Posterior cingulate gyrus (tissue), 11 donors: ENCODE measurements around the gene ARL15.

Experiments
- DNase-seq, 10 donors: peaks; one replicate each; pipeline versions ENCODE4 v3.0.0 to v3.0.0-alpha.2; 2020 to 2021; ENCODE audit warnings: mixed read lengths in 3 of 10
- intact Hi-C: fragments of 100-400 bp; cut with DNase I; formaldehyde crosslinking; loops from one replicate; pipeline ENCODE4 v1.15.1; 2023

Gene ARL15

DNA sequence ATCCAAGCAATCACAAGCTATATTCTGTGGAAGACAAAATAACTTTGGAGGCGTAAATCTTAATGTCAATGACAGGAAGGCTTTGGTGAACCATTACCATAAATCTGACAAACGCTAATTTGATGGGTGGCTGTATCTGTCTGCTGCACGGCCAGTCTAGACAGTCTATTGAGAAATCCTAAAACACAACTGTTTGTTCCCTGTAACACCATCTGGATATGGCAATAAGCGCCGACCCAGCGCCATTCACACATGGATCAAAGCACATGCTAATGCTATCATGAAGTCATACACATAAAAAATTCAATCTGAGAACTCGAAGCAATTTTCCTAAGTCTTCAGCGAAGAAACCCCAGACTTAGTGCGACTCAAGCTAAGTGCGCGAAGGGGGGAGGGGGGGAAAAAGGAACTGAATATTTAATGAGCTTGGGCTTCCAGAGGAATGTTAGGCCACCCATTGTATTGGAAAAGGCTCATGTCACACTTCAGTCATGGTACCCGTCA is 95.1 kb downstream of the ARL15 start:
- intact Hi-C loops = loop anchor here (5.0 kb wide), 1 partner anchor 738 kb away; no protein-coding TSS in a partner anchor

GRCh38 chr5:54214722-54215121 is 95.7 kb downstream of the ARL15 start:
- intact Hi-C loops = loop anchor here (5.0 kb wide), 1 partner anchor 737 kb away; no protein-coding TSS in a partner anchor

More for the DNA sequence above, 95.1 kb downstream of the ARL15 start:
- DNase-seq = peak in 1 of 10 donors; percentile 55

GRCh38 chr5:54212331-54212730 is 98.0 kb downstream of the ARL15 start:
- DNase-seq = no peak
- intact Hi-C loops = no loop called here

More at GRCh38 chr5:54214722-54215121, 95.7 kb downstream of the ARL15 start:
- no peak for DNase-seq

- intact Hi-C loops = no loop called here
- no peak for DNase-seq
These were observed 98.5 kb downstream of the ARL15 start for GRCh38 chr5:54211912-54212311.

- intact Hi-C loops = no loop called here
- DNase-seq = no peak
These were observed 102.8 kb downstream of the ARL15 start for GRCh38 chr5:54207566-54207965.

- intact Hi-C loops = no loop called here
These were observed 103.7 kb downstream of the ARL15 start for GRCh38 chr5:54206580-54207229.

GRCh38 chr5:54205918-54206317 is 104.5 kb downstream of the ARL15 start:
- intact Hi-C loops = no loop called here
- DNase-seq = no peak

More at GRCh38 chr5:54206580-54207229, 103.7 kb downstream of the ARL15 start:
- DNase-seq = no peak

DNA sequence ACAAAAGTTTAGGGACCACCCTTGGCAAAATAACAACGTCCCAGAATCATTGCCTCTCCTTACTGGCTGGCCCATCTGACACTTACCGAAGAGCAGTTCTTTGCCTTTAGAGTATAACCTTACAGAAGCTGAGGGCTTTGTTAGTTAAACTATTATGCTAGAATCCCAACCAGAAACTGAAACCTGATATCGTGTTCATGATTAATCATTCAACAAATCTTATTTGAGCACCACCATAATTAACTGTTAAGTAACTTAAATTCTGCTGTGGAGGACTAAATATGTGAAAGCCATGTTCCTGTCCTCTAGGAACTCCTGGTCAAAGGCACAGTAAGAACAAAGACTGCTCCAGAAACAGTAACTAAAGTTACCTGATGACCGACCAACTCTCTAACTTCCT is 104.9 kb downstream of the ARL15 start:
- intact Hi-C loops = no loop called here
- DNase-seq = no peak

GRCh38 chr5:54197018-54197417 is 113.4 kb downstream of the ARL15 start:
- no peak for DNase-seq
- intact Hi-C loops = no loop called here

DNA sequence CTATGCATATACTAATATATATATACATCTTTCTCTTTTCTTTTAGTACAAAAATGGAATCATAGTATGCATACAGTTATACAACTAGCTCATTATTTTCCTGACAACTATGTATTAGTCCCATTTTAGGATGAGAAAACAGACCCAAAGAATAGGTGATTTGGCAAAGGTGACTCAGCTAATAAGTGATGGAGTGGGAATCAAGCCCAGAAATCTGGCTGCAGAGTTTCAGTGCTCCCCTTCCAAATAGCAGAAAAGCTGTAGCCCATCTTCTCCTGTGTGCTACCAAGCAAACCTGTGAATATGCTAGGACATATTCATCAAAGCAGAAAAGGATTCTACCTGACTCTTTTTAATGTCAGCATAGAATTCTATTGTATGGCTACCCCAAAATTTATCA is 114.7 kb downstream of the ARL15 start:
- no peak for DNase-seq
- intact Hi-C loops = no loop called here

DNA sequence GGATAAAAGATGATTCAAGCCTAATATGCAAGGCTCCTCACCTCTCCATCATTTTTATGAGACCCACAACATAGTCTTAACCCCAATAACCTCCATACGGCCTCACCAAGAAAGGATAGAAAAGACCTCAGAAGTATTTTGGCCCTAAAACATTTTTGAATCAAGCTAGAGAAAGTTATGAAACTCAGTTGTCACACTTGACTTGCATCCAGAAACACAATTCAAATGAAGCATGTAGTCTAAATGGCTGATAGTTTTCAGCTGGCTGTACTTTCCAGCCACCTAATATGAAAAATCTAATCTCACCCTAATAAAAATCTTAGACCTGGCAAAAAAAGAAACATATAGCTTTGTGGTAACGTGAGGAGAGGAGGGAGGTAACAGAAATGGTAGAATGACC is 116.1 kb downstream of the ARL15 start:
- intact Hi-C loops = no loop called here
- DNase-seq = no peak

DNA sequence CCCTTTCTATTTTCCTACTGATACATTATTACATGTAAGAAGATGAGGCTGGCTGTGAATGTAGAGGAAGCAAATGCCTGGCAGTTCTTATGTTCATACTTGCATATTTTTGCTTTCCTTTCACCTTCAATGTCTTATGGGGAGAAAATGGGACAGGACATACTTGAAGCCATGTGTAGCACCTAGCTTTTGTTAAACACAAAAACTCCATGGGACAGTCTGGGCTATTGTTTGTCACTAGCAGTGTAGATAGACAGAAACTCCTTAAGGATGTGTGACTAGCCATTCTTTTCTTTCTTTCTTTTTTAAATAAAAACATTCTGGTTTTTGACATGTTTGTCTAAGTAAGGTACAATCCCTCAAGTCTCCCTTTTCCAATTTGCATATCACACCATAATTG is 122.7 kb downstream of the ARL15 start:
- intact Hi-C loops = no loop called here

DNA sequence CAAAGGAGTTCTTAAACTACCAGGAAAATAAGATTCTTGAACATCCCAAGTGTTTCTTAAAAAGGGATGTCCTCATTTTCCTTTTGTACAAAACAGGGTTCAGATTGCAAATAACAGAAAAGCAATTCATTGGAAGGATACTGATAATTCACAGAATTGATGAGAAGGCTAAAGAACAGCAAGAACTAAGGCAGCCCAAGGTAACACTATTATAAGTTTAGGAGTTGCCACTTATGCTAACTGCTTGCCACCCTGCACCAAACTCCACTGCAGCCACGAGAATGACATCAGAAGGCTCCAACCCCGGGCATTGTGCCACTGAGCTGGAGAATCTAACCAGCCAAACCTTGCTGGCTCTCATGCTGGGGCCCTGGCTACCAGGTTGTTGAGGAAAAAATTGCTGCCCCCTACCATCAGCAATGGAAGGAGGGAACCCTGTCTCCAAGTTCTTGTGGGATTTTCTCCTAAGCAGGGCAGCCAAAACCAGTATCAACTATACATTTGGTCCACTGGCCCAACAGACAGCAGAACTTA is 123.4 kb downstream of the ARL15 start:
- intact Hi-C loops = no loop called here
- peak in 4 of 10 donors; percentile 21 to 78 (median 64) for DNase-seq

More for the DNA sequence above, 122.7 kb downstream of the ARL15 start:
- no peak for DNase-seq

- intact Hi-C loops = no loop called here
These were observed 124.3 kb downstream of the ARL15 start for GRCh38 chr5:54186108-54186507.

DNA sequence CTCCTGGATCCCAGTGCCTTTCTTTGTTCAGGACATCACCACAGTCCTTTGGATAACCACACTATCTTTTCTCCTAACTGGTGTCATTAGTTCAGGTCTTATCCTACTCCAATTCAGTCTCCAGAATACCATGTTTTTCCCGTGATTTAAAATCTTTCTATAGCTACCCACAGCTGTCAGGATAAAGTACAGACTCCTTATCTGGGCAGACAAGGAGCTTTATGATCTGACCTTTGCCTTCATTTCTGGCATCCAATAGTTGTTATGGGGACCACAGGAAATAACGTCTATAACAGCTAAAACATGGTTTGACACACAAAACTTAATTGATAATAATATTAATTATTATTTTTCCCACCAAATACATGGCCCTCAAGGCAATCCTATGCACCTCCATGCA is 125.6 kb downstream of the ARL15 start:
- intact Hi-C loops = no loop called here
- DNase-seq = no peak

More at GRCh38 chr5:54186108-54186507, 124.3 kb downstream of the ARL15 start:
- DNase-seq = no peak

DNA sequence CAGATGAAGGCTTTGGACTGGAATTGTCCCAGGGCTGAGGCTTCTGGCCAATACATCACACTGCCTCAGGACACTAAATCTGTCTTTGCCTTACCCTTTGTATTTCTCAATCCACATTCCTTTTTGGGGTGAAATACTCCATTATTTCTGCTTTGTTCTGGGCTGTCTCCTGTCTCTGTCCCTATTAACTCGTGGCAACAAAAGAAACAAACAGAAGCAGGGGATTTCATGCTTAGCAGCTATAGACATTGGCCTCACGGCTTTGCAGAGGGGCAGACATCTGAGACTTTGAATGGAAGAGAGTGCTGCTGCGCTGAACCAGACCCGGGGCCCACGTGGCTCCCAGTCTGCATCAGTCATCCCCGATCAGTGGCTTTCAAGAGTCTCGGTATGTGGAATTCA is 129.7 kb downstream of the ARL15 start:
- intact Hi-C loops = no loop called here
- peak in 2 of 10 donors; percentile 33 to 41 for DNase-seq

DNA sequence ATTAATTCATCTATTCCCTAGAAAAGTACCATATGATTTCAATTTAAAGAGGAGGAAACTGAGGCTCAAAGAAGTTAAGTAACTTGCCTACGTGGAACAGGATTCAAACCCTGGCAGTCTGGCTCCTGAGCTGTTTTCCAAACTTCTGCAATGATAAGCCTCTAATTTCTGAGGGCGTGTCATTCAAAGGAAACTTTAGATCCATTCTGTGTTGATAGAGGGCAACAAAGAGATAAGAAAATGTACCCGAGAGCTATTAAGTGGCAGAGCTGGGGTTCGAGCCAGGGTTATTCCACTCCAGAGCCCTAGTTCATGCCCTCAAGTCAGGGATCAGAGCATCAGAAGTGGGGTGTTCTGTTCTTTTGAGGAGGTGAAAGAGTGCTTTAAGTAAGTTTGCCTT is 131.4 kb downstream of the ARL15 start:
- intact Hi-C loops = no loop called here
- DNase-seq = no peak

GRCh38 chr5:54178207-54178606 is 132.2 kb downstream of the ARL15 start:
- no peak for DNase-seq
- intact Hi-C loops = no loop called here

DNA sequence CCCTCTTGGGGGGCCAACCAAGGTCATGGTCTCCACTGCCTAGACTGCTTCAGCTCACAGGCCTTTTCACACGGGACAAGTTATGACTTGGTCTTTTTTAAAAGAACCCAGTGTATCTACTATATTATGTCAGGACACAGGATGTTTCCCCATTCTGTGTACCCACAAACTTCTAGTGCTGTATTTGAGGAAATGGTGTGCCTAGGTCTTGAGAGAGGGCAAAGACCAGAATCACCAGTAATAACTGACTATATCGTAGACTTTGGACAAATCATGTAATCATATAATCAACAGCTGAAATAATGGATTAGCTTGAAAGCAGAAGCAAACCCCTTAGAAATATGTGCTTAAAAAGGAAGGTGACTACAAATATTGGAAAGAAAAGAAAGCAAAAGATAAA is 133.3 kb downstream of the ARL15 start:
- DNase-seq = no peak
- intact Hi-C loops = no loop called here

DNA sequence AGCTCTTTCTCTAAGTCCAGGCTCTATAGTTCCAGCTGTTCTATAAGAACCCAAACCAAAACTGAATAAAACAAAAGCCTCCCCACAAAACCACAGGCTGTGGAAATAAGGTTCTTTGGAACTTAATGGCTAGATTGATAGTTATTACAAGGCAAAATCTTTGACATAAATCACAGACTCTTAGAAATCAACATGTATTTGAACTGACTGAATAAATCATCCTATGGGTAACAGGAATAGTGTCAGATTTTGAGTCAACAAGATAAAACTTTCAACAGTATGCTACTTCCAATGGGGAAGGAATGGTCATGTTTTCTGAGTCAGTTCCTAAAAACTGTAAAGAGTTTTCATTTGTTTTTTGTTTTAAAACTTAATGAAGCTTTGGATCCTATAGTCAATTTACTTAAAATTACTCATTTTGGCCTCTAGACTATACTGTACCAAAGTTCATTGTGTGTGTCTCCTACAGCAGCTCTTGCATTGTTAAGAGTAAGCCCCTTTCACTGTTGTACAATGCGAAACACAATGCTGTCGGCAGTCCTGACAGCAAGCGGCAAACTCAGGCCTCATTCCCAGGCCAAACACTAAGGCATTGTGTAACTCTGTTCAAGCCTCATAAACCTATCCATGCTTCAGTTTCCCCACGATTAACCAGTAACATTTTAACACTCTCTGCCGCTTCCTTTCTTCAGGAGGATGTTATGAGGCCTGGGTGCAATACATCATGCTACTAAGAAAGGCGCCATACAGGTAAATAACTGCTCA is 134.1 kb downstream of the ARL15 start:
- intact Hi-C loops = no loop called here
- peak in 1 of 10 donors; percentile 13 for DNase-seq

DNA sequence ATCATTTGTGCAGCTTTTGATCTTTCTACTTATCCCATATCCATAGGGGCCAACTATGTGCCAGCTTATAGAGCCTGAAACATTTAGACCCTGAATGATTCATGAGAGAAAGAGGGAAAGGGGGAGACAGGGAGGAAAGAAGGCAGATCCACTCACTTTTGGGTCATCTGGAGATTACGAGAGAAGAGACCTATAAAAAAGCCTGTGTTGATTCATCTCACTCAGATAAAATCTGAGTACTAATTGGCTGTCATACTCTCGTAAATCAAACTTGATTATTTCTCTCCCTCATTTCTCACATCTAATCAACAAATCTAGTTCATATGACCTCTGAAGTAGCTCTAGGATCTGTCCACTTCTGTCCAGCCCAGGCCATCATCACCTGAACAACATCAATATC is 137.1 kb downstream of the ARL15 start:
- no peak for DNase-seq
- intact Hi-C loops = no loop called here
